Astrocyte (in vitro differentiated cells and primary cell): Measurements from ENCODE around the gene RSPH1. TPM values are rescaled to one million over a fixed set of nuclear protein-coding genes. Genes with fewer than 3 reads are reported as not detected.

Experiments used
- DNase-seq: peaks from one replicate; pipeline ENCODE4 v3.0.0-alpha.2; 2010; ENCODE audit warnings: low read depth
- FAIRE-seq: peaks from 2 replicates; lab custom pipeline; 2011; peaks lifted over from hg19 to GRCh38; lab: Jason Lieb, UNC
- H2AFZ ChIP-seq: 2 replicates; pipeline ENCODE4 v1.6.0; 2012; ENCODE audit warnings: low read depth, low read length, inconsistent platforms
- H3K27ac ChIP-seq: 2 replicates; pipeline ENCODE4 v1.5.1; 2011; ENCODE audit warnings: low read depth, low read length, inconsistent platforms
- H3K27me3 ChIP-seq: 2 replicates; pipeline ENCODE4 v1.6.0; 2011; ENCODE audit warnings: low read length, inconsistent platforms; ENCODE audit not compliant: insufficient read depth
- H3K36me3 ChIP-seq: 2 replicates; pipeline ENCODE4 v1.5.1; 2011; ENCODE audit warnings: low read length, inconsistent platforms; ENCODE audit not compliant: insufficient read depth
- H3K4me1 ChIP-seq: 2 replicates; pipeline ENCODE4 v1.5.1; 2011; ENCODE audit warnings: low read length, inconsistent platforms; ENCODE audit not compliant: insufficient read depth
- H3K4me2 ChIP-seq: 2 replicates; pipeline ENCODE4 v1.6.0; 2012; ENCODE audit warnings: low read length, inconsistent platforms
- H3K4me3 ChIP-seq: 2 replicates; pipeline ENCODE4 v1.5.1; 2011; ENCODE audit warnings: low read depth, mild to moderate bottlenecking, low read length, inconsistent platforms; ENCODE audit not compliant: insufficient read depth
- H3K79me2 ChIP-seq: 2 replicates; pipeline ENCODE4 v1.6.0; 2012; ENCODE audit warnings: mild to moderate bottlenecking, low read length, inconsistent platforms; ENCODE audit not compliant: insufficient read depth
- H3K9ac ChIP-seq: 2 replicates; pipeline ENCODE4 v1.6.0; 2012; ENCODE audit warnings: mild to moderate bottlenecking, low read length, inconsistent platforms
- H3K9me3 ChIP-seq: 2 replicates; pipeline ENCODE4 v1.5.1; 2012; ENCODE audit warnings: low read depth, mild to moderate bottlenecking, low read length, inconsistent platforms; ENCODE audit not compliant: insufficient read depth
- H4K20me1 ChIP-seq: 2 replicates; pipeline ENCODE4 v1.6.0; 2012; ENCODE audit warnings: low read length, inconsistent platforms; ENCODE audit not compliant: insufficient read depth
- H3K27ac Mint-ChIP-seq: one replicate; pipeline ENCODE4 v1.8.0; 2021; ENCODE audit warnings: mild to moderate bottlenecking, mixed read lengths; ENCODE audit not compliant: unreplicated experiment
- H3K27me3 Mint-ChIP-seq: one replicate; pipeline ENCODE4 v1.8.0; 2021; ENCODE audit warnings: low read depth, mixed read lengths; ENCODE audit not compliant: unreplicated experiment
- H3K36me3 Mint-ChIP-seq: one replicate; pipeline ENCODE4 v1.8.0; 2021; ENCODE audit warnings: low read depth, mixed read lengths; ENCODE audit not compliant: unreplicated experiment
- H3K4me1 Mint-ChIP-seq: one replicate; pipeline ENCODE4 v1.8.0; 2021; ENCODE audit warnings: low read depth, mixed read lengths; ENCODE audit not compliant: unreplicated experiment
- H3K4me3 Mint-ChIP-seq: one replicate; pipeline ENCODE4 v1.8.0; 2021; ENCODE audit warnings: mild to moderate bottlenecking, moderate library complexity, mixed read lengths; ENCODE audit not compliant: unreplicated experiment
- H3K9me3 Mint-ChIP-seq: one replicate; pipeline ENCODE4 v1.8.0; 2021; ENCODE audit warnings: mild to moderate bottlenecking, mixed read lengths; ENCODE audit not compliant: unreplicated experiment
- CTCF ChIP-seq: IDR thresholded peaks from 2 replicates; pipeline ENCODE4 v1.5.1; 2011; ENCODE audit warnings: low read depth, mild to moderate bottlenecking, inconsistent platforms, low read length, moderate library complexity; ENCODE audit not compliant: insufficient read depth
- EZH2 ChIP-seq: IDR thresholded peaks from 2 replicates; pipeline ENCODE4 v1.6.1; 2012; ENCODE audit warnings: mild to moderate bottlenecking, low read length, inconsistent platforms; ENCODE audit not compliant: insufficient read depth
- total RNA-seq: library from RNA; stranded (reverse); gene quantifications from 2 replicates; pipeline ENCODE4 v1.2.1, GENCODE V29; 2021

Gene RSPH1
- total RNA-seq, 1 donor from 2014 or later: 0.43 TPM

GRCh38 chr21:42540396-42540795, 44.4 kb upstream of the RSPH1 start:
- no peak overlapping the region for H3K4me2 ChIP-seq
- no peaks in the 10 kb centered on the region for H3K79me2 ChIP-seq
- DNase-seq: no peak
- Mint-ChIP-seq H3K4me1 (no peaks in the 10 kb centered on the region), H3K27ac (no peak overlapping the region), H3K4me3 (no peak overlapping the region), H3K27me3 (peaks cover 39% of the 10 kb centered on the region), H3K36me3 (peaks cover 10% of the 10 kb centered on the region), H3K9me3 (no peaks in the 10 kb centered on the region)
- TF ChIP-seq CTCF (no peak), EZH2 (no peak)
- no peak for FAIRE-seq
- H3K4me1 ChIP-seq: no peaks in the 10 kb centered on the region
- H3K9ac ChIP-seq: no peak overlapping the region
- H3K27ac ChIP-seq: no peak overlapping the region
- H3K27me3 ChIP-seq: no peaks in the 10 kb centered on the region
- H3K36me3 ChIP-seq: no peaks in the 10 kb centered on the region
- H3K9me3 ChIP-seq: no peaks in the 10 kb centered on the region
- H3K4me3 ChIP-seq: no peak overlapping the region
- H4K20me1 ChIP-seq: no peaks in the 10 kb centered on the region
- no peak overlapping the region for H2AFZ ChIP-seq

- H3K27ac ChIP-seq: no peak overlapping the region
- TF ChIP-seq CTCF (no peak), EZH2 (no peak)
- no peaks in the 10 kb centered on the region for H3K79me2 ChIP-seq
- H4K20me1 ChIP-seq: no peaks in the 10 kb centered on the region
- no peak overlapping the region for H3K9ac ChIP-seq
- H3K4me1 Mint-ChIP-seq: no peaks in the 10 kb centered on the region
- H3K9me3 Mint-ChIP-seq: no peaks in the 10 kb centered on the region
- no peak overlapping the region for H3K4me2 ChIP-seq
- H3K36me3 Mint-ChIP-seq: peaks cover 10% of the 10 kb centered on the region
- no peak overlapping the region for H3K4me3 ChIP-seq
- no peak overlapping the region for H2AFZ ChIP-seq
- DNase-seq (no peak), FAIRE-seq (no peak)
- H3K27me3 ChIP-seq: no peaks in the 10 kb centered on the region
- no peak overlapping the region for H3K4me3 Mint-ChIP-seq
- peaks cover 37% of the 10 kb centered on the region for H3K27me3 Mint-ChIP-seq
- H3K36me3 ChIP-seq: no peaks in the 10 kb centered on the region
- H3K27ac Mint-ChIP-seq: no peak overlapping the region
- H3K4me1 ChIP-seq: no peaks in the 10 kb centered on the region
- H3K9me3 ChIP-seq: no peaks in the 10 kb centered on the region
These were observed 43.9 kb upstream of the RSPH1 start for GRCh38 chr21:42539931-42540343.

GRCh38 chr21:42539342-42539741, 43.3 kb upstream of the RSPH1 start:
- H3K4me1 ChIP-seq: no peaks in the 10 kb centered on the region
- H3K27me3 ChIP-seq: no peaks in the 10 kb centered on the region
- FAIRE-seq: no peak
- H4K20me1 ChIP-seq: no peaks in the 10 kb centered on the region
- H3K4me2 ChIP-seq: no peak overlapping the region
- H3K27ac ChIP-seq: no peak overlapping the region
- Mint-ChIP-seq H3K4me1 (no peaks in the 10 kb centered on the region), H3K27me3 (peaks cover 32% of the 10 kb centered on the region), H3K4me3 (no peak overlapping the region), H3K27ac (no peak overlapping the region), H3K36me3 (peaks cover 10% of the 10 kb centered on the region), H3K9me3 (no peaks in the 10 kb centered on the region)
- no peaks in the 10 kb centered on the region for H3K79me2 ChIP-seq
- H3K36me3 ChIP-seq: no peaks in the 10 kb centered on the region
- H3K4me3 ChIP-seq: no peak overlapping the region
- H3K9me3 ChIP-seq: no peaks in the 10 kb centered on the region
- TF ChIP-seq EZH2 (no peak), CTCF (no peak)
- no peak overlapping the region for H3K9ac ChIP-seq
- H2AFZ ChIP-seq: no peak overlapping the region
- DNase-seq: no peak
